HepG2 (cell line): Measurements from ENCODE around the gene C1QTNF12. TPM values are rescaled to one million over a fixed set of nuclear protein-coding genes. Genes with fewer than 3 reads are reported as not detected.

Experiments used
- CBX1 ChIP-seq: IDR thresholded peaks from one replicate; pipeline ENCODE4 v1.6.1; 2016; ENCODE audit warnings: antibody characterized with exemption, low read depth
- HNF4G ChIP-seq, 2 experiments: sonication (generic) in 1 of 2; formaldehyde crosslinking in 1 of 2; IDR thresholded peaks; 2 replicates each; pipeline versions ENCODE4 v1.4.0 to v1.6.1; 2011 to 2020; ENCODE audit warnings: borderline replicate concordance in 2 of 2, low read depth in 2 of 2, mild to moderate bottlenecking in 2 of 2, low read length in 1 of 2, missing genetic modification reagents in 1 of 2, moderate library complexity in 1 of 2
- ISL2 ChIP-seq: sonication (generic); formaldehyde crosslinking; IDR thresholded peaks from 2 replicates; pipeline ENCODE4 v1.5.0; 2020; ENCODE audit warnings: missing genetic modification reagents
- KDM3A ChIP-seq: IDR thresholded peaks from 2 replicates; pipeline ENCODE4 v1.6.1; 2018; ENCODE audit warnings: low read depth, missing compliant biosample characterization
- KDM5B ChIP-seq: sonication (generic); formaldehyde crosslinking; IDR thresholded peaks from 2 replicates; pipeline ENCODE4 v1.4.0; 2020; ENCODE audit warnings: missing genetic modification reagents, mild to moderate bottlenecking, borderline replicate concordance
- MTA1 ChIP-seq: sonication (generic); formaldehyde crosslinking; IDR thresholded peaks from 2 replicates; pipeline ENCODE4 v1.4.0; 2020; ENCODE audit warnings: missing genetic modification reagents, mild to moderate bottlenecking, borderline replicate concordance
- MTF1 ChIP-seq: sonication (generic); formaldehyde crosslinking; IDR thresholded peaks from 2 replicates; pipeline ENCODE4 v1.5.0; 2020; ENCODE audit warnings: missing genetic modification reagents
- SNRNP70 ChIP-seq: fragments of 200-400 bp; formaldehyde crosslinking; IDR thresholded peaks from 2 replicates; pipeline ENCODE4 v1.6.1; 2017; ENCODE audit warnings: mild to moderate bottlenecking, low read depth, low read length, moderate library complexity
- TBX3 ChIP-seq: fragments of 450-650 bp; IDR thresholded peaks from 2 replicates; pipeline ENCODE4 v1.6.1; 2017; ENCODE audit warnings: antibody characterized with exemption, mild to moderate bottlenecking, inconsistent platforms, borderline replicate concordance
- YY1 ChIP-seq: IDR thresholded peaks from 2 replicates; pipeline ENCODE4 v1.6.1; 2011; ENCODE audit warnings: low read length, low read depth, moderate library complexity, mild to moderate bottlenecking; ENCODE audit not compliant: insufficient read depth, insufficient replicate concordance
- ZC3H4 ChIP-seq: sonication (generic); formaldehyde crosslinking; IDR thresholded peaks from 2 replicates; pipeline ENCODE4 v1.4.0; 2020; ENCODE audit warnings: missing genetic modification reagents, borderline replicate concordance
- ZNF12 ChIP-seq: sonication (generic); formaldehyde crosslinking; IDR thresholded peaks from 2 replicates; pipeline ENCODE4 v1.5.0; 2020; ENCODE audit warnings: missing genetic modification reagents
- ZNF136 ChIP-seq: sonication (generic); formaldehyde crosslinking; IDR thresholded peaks from 2 replicates; pipeline ENCODE4 v1.8.1; 2022; ENCODE audit warnings: low read depth, mild to moderate bottlenecking, moderate library complexity, missing genetic modification reagents
- ZNF264 ChIP-seq: sonication (generic); formaldehyde crosslinking; IDR thresholded peaks from 2 replicates; pipeline ENCODE4 v1.4.0; 2020; ENCODE audit warnings: missing genetic modification reagents
- ZNF451 ChIP-seq: sonication (generic); formaldehyde crosslinking; IDR thresholded peaks from 2 replicates; pipeline ENCODE4 v1.5.0; 2020; ENCODE audit warnings: mild to moderate bottlenecking, missing genetic modification reagents
- ZNF546 ChIP-seq: sonication (generic); formaldehyde crosslinking; conservative IDR thresholded peaks from 2 replicates; pipeline ENCODE4 v1.8.1; 2023; ENCODE audit warnings: mild to moderate bottlenecking, missing genetic modification reagents
- ZNF550 ChIP-seq: sonication (generic); formaldehyde crosslinking; IDR thresholded peaks from 2 replicates; pipeline ENCODE4 v1.4.0; 2020; ENCODE audit warnings: mild to moderate bottlenecking, missing genetic modification reagents, borderline replicate concordance
- ZNF607 ChIP-seq: sonication (generic); formaldehyde crosslinking; IDR thresholded peaks from 2 replicates; pipeline ENCODE4 v1.5.1; 2020; ENCODE audit warnings: missing genetic modification reagents, mild to moderate bottlenecking, borderline replicate concordance
- ZNF678 ChIP-seq: sonication (generic); formaldehyde crosslinking; IDR thresholded peaks from 2 replicates; pipeline ENCODE4 v1.4.0; 2020; ENCODE audit warnings: mild to moderate bottlenecking, missing genetic modification reagents
- polyA plus RNA-seq, 8 experiments: library from polyadenylated mRNA; depleted of rRNA in 3 of 8; stranded (reverse) in 7 of 8; unstranded in 1 of 8; fragments of >200 nt; fragmentation: Illumina TruSeq in 4 of 8; extraction: Trizol in 4 of 8; gene quantifications; 2 replicates each; pipeline versions ENCODE4 v1.2.1 to v1.2.3, GENCODE V29; 2011 to 2016; ENCODE audit warnings: low read depth in 4 of 8, missing spikeins in 1 of 8, mixed read lengths in 1 of 8; ENCODE audit not compliant: insufficient read depth in 1 of 8
- total RNA-seq, 5 experiments: library from RNA; depleted of rRNA; stranded (reverse); fragments of >200 nt; fragmentation: Illumina TruSeq; extraction: Trizol; gene quantifications; 2 replicates each; pipeline ENCODE4 v1.2.3, GENCODE V29; 2016; ENCODE audit warnings: low read depth in 1 of 5
- TF ChIP-seq, protein P1 (sequence below): sonication (generic); formaldehyde crosslinking; IDR thresholded peaks from 2 replicates; pipeline ENCODE4 v1.4.0; 2020; ENCODE audit warnings: missing genetic modification reagents, borderline replicate concordance
- TF ChIP-seq, protein P2 (sequence below): IDR thresholded peaks from 2 replicates; pipeline ENCODE4 v1.6.1; 2016; ENCODE audit warnings: mild to moderate bottlenecking
- TF ChIP-seq, protein P3 (sequence below): sonication (generic); formaldehyde crosslinking; IDR thresholded peaks from 2 replicates; pipeline ENCODE4 v1.4.0; 2020; ENCODE audit warnings: missing genetic modification reagents

C1QTNF12 gene
- total and polyA plus RNA-seq, 2 of the 13 experiments (the other 11 are each of a cell fraction or from before 2014, with no cell fraction given), result 0.18 to 0.64 TPM

DNA sequence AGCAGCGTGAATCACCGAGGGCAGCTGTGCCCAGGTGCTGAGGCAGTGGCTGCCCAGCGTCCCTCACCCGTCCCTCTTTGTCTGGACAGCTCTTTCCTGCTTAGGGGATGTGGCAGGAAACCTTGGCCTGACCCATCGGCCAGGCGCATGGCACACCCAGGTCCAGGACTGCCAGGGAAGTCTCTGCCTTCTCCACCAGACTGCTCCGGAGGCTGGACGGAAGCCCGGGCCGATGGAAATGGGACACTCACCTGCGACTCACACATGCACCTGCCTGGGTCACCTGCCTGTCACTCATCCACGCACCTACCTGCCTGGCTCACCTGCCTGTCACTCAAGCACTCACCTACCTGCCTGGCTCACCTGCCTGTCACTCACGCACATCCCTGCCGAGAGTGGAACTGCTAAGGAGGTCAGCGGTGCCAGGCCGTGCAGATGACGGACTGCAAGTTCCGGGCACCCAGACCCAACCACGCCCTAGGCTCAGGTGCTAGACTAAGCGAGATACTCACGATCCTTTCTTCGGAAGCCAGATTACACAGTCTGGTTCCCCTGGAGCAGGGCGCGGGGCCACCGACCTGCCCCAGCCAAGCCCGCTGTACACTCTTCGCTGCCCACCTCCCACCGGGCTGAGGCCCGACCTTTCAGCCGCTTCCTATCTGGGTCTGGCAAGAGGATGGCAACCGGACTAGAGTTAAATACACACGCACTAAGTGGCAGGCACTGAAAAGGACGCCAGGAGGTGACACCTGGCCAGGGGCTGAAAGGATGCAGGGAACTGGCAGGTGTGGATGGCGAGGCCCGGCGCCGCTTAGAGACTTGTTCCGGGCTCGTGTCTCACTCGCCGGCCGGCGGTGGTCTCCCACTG is 26.1 kb upstream of the C1QTNF12 start (continued):
- TF ChIP-seq, protein P1, sequence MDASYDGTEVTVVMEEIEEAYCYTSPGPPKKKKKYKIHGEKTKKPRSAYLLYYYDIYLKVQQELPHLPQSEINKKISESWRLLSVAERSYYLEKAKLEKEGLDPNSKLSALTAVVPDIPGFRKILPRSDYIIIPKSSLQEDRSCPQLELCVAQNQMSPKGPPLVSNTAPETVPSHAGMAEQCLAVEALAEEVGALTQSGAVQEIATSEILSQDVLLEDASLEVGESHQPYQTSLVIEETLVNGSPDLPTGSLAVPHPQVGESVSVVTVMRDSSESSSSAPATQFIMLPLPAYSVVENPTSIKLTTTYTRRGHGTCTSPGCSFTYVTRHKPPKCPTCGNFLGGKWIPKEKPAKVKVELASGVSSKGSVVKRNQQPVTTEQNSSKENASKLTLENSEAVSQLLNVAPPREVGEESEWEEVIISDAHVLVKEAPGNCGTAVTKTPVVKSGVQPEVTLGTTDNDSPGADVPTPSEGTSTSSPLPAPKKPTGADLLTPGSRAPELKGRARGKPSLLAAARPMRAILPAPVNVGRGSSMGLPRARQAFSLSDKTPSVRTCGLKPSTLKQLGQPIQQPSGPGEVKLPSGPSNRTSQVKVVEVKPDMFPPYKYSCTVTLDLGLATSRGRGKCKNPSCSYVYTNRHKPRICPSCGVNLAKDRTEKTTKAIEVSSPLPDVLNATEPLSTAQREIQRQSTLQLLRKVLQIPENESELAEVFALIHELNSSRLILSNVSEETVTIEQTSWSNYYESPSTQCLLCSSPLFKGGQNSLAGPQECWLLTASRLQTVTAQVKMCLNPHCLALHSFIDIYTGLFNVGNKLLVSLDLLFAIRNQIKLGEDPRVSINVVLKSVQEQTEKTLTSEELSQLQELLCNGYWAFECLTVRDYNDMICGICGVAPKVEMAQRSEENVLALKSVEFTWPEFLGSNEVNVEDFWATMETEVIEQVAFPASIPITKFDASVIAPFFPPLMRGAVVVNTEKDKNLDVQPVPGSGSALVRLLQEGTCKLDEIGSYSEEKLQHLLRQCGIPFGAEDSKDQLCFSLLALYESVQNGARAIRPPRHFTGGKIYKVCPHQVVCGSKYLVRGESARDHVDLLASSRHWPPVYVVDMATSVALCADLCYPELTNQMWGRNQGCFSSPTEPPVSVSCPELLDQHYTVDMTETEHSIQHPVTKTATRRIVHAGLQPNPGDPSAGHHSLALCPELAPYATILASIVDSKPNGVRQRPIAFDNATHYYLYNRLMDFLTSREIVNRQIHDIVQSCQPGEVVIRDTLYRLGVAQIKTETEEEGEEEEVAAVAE (CRISPR knock-in tag), result no peak
- TF ChIP-seq ZNF607 (CRISPR knock-in tag) (0 out of 2 replicates have a peak, but pooled peaks have one; percentile 16), ZNF678 (CRISPR knock-in tag) (no peak), ZNF550 (no peak), SNRNP70 (no peak), ZNF546 (0 out of 2 replicates have a peak, but pooled peaks have one; percentile 18), TBX3 (no peak), KDM5B (CRISPR knock-in tag) (peak; percentile 16; the same call in 1 of the 2 replicates), MTA1 (CRISPR knock-in tag) (0 out of 2 replicates have a peak, but pooled peaks have one; percentile 19), ISL2 (CRISPR knock-in tag) (no peak), HNF4G (IDR thresholded peaks at IDR 0.05; ENCODE audit: borderline replicate concordance, low read depth, low read length) (no peak), HNF4G (CRISPR knock-in tag; IDR thresholded peaks at IDR 0.05; ENCODE audit: borderline replicate concordance, low read depth) (no peak), YY1 (no peak), ZNF264 (CRISPR knock-in tag) (no peak), KDM3A (CRISPR knock-in tag) (no peak), ZNF12 (CRISPR knock-in tag) (no peak), ZNF451 (CRISPR knock-in tag) (no peak; the same call in 1 of the 2 replicates), ZC3H4 (CRISPR knock-in tag) (no peak), CBX1 (no peak), MTF1 (CRISPR knock-in tag) (no peak), ZNF136 (CRISPR knock-in tag) (no peak)
- TF ChIP-seq, protein P2, sequence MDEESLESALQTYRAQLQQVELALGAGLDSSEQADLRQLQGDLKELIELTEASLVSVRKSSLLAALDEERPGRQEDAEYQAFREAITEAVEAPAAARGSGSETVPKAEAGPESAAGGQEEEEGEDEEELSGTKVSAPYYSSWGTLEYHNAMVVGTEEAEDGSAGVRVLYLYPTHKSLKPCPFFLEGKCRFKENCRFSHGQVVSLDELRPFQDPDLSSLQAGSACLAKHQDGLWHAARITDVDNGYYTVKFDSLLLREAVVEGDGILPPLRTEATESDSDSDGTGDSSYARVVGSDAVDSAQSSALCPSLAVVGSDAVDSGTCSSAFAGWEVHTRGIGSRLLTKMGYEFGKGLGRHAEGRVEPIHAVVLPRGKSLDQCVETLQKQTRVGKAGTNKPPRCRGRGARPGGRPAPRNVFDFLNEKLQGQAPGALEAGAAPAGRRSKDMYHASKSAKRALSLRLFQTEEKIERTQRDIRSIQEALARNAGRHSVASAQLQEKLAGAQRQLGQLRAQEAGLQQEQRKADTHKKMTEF, result no peak
- TF ChIP-seq, protein P3, sequence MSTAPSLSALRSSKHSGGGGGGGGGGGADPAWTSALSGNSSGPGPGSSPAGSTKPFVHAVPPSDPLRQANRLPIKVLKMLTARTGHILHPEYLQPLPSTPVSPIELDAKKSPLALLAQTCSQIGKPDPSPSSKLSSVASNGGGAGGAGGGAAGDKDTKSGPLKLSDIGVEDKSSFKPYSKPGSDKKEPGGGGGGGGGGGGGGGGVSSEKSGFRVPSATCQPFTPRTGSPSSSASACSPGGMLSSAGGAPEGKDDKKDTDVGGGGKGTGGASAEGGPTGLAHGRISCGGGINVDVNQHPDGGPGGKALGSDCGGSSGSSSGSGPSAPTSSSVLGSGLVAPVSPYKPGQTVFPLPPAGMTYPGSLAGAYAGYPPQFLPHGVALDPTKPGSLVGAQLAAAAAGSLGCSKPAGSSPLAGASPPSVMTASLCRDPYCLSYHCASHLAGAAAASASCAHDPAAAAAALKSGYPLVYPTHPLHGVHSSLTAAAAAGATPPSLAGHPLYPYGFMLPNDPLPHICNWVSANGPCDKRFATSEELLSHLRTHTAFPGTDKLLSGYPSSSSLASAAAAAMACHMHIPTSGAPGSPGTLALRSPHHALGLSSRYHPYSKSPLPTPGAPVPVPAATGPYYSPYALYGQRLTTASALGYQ, result no peak
